ENCODE results near the gene KIF22. TPM values are rescaled to one million over a fixed set of nuclear protein-coding genes. Genes with fewer than 3 reads are reported as not detected.

KIF22 gene
- polyA plus RNA-seq, 1 of the 3 experiments (the other 2 are of a cell fraction): 64.1 TPM

DNA sequence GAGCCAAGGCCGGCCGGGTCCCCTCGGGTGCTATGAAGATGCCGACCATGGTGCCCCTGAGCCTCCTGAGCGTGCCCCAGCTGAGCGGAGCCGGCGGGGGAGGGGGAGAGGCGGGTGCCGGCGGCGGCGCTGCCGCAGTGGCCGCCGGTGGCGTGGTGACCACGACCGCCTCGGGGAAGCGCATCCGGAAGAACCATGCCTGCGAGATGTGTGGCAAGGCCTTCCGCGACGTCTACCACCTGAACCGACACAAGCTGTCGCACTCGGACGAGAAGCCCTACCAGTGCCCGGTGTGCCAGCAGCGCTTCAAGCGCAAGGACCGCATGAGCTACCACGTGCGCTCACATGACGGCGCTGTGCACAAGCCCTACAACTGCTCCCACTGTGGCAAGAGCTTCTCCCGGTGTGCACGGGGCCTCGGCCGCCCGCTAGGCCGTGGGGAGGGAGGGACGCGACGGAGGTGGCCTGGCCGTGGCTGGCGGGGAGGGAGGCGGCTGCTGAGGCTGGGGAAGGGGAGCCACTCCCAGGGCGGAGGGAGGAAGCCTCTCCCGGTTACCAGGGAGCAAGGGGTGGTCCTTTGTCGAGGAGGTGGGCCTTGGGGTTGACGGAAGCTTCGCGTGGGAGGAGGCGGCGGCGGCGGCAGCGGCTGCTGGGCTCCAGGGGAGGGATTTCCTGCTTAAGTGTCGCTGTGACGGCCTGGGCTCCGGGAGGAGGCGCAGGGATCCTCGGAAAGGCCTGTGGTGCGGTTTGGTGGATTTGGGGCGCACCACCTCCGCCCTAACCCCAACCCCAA lies 17.1 kb downstream of the KIF22 start (continued):
- TF ChIP-seq, protein P1, sequence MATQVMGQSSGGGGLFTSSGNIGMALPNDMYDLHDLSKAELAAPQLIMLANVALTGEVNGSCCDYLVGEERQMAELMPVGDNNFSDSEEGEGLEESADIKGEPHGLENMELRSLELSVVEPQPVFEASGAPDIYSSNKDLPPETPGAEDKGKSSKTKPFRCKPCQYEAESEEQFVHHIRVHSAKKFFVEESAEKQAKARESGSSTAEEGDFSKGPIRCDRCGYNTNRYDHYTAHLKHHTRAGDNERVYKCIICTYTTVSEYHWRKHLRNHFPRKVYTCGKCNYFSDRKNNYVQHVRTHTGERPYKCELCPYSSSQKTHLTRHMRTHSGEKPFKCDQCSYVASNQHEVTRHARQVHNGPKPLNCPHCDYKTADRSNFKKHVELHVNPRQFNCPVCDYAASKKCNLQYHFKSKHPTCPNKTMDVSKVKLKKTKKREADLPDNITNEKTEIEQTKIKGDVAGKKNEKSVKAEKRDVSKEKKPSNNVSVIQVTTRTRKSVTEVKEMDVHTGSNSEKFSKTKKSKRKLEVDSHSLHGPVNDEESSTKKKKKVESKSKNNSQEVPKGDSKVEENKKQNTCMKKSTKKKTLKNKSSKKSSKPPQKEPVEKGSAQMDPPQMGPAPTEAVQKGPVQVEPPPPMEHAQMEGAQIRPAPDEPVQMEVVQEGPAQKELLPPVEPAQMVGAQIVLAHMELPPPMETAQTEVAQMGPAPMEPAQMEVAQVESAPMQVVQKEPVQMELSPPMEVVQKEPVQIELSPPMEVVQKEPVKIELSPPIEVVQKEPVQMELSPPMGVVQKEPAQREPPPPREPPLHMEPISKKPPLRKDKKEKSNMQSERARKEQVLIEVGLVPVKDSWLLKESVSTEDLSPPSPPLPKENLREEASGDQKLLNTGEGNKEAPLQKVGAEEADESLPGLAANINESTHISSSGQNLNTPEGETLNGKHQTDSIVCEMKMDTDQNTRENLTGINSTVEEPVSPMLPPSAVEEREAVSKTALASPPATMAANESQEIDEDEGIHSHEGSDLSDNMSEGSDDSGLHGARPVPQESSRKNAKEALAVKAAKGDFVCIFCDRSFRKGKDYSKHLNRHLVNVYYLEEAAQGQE (IDR thresholded peaks at IDR 0.05; ENCODE audit: low read depth, low read length): 0 out of 2 replicates have a peak, but pooled peaks have one; percentile 53
- TF ChIP-seq POLR2AphosphoS5 (IDR thresholded peaks at IDR 0.05; ENCODE audit: low read depth, low read length) (peak; percentile 22; the same call in 1 of the 2 replicates), FOXM1 (IDR thresholded peaks at IDR 0.05; ENCODE audit: low read depth) (no peak)
- TF ChIP-seq, protein P2, sequence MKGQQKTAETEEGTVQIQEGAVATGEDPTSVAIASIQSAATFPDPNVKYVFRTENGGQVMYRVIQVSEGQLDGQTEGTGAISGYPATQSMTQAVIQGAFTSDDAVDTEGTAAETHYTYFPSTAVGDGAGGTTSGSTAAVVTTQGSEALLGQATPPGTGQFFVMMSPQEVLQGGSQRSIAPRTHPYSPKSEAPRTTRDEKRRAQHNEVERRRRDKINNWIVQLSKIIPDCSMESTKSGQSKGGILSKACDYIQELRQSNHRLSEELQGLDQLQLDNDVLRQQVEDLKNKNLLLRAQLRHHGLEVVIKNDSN (IDR thresholded peaks at IDR 0.05; ENCODE audit: borderline replicate concordance, low read depth): no peak

DNA sequence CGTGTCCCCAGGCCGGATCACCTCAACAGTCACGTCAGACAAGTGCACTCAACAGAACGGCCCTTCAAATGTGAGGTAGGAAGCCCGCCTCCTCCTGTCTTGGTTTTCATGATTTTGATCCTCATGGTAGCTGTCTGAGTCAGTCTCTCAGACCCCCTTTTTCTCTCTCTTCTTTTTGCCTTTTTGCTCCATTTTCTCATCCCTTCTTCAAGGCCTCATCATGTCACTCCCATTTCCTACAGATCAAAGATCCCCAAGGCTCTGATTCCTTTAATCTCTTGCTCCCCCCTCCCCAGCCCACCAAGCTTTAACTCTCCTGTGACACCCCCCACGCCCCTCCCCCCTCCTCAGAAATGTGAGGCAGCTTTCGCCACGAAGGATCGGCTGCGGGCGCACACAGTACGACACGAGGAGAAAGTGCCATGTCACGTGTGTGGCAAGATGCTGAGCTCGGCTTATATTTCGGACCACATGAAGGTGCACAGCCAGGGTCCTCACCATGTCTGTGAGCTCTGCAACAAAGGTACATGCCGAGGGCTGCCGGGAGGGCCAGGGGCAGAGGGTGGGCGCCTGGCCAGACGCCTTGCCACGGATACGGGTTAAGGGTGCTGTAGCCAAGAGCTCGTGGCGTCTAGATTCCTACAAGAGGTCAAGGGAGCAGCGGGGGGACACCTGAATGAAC lies 17.8 kb downstream of the KIF22 start:
- Histone ChIP-seq H3K4me3 (ENCODE audit: low read depth in 2 of 2, low read length in 1 of 2) (peak overlapping the region; percentile 70 to 76), H3K9ac (peak overlapping the region; percentile 62), H2AFZ (ENCODE audit: low read depth) (no peak overlapping the region), H3K27ac (ENCODE audit: low read depth in 2 of 2, low read length in 1 of 2) (peak overlapping the region; percentile 71 to 89), H3F3A (replicated peaks; ENCODE audit: insufficient read depth) (peaks cover 57% of the 10 kb centered on the region), H3K27me3 (ENCODE audit: insufficient read depth) (no peaks in the 10 kb centered on the region), H3K36me3 (replicated peaks in 1 of 2; ENCODE audit: control insufficient read depth in 1 of 2, insufficient read depth in 2 of 2, low read length in 1 of 2) (peaks cover 16 to 18% of the 10 kb centered on the region in 2 experiments), H3K4me1 (ENCODE audit: control insufficient read depth in 1 of 2, insufficient read depth in 2 of 2, low read depth in 1 of 2, low read length in 1 of 2) (peaks cover 30 to 57% of the 10 kb centered on the region in 2 experiments), H3K4me2 (peak overlapping the region; percentile 97), H3K9me3 (no peaks in the 10 kb centered on the region), H3K9me2 (no peaks in the 10 kb centered on the region), H3K79me2 (ENCODE audit: insufficient read depth) (peaks cover 48% of the 10 kb centered on the region), H4K20me1 (ENCODE audit: insufficient read depth) (peaks cover 15% of the 10 kb centered on the region)
- 32% methylated on average over 17 of the region's 25 CpGs for WGBS (ENCODE audit: low lambda C conversion rate)
- no peak for DNase-seq
- ChIA-PET CTCF (interaction anchor here (0.8 to 2.6 kb wide), 20 partner anchors 8 to 247 kb away, joined by 3 to 24 read pairs (median 5); partner anchors contain the start of genes KIF22, MVP, PAGR1 and TAOK2), POLR2A (interaction anchor here (0.6 to 1.3 kb wide), 6 partner anchors 8 to 587 kb away, joined by 3 to 7 read pairs (median 3); partner anchors contain the start of genes CDIPT, PAGR1 and ZNF48)
- no peak for TF ChIP-seq RAD21 (IDR thresholded peaks at IDR 0.05; ENCODE audit: low read length)
- no peak for TF ChIP-seq YY1 (IDR thresholded peaks at IDR 0.05; ENCODE audit: low read depth)
- TF ChIP-seq, protein P3, sequence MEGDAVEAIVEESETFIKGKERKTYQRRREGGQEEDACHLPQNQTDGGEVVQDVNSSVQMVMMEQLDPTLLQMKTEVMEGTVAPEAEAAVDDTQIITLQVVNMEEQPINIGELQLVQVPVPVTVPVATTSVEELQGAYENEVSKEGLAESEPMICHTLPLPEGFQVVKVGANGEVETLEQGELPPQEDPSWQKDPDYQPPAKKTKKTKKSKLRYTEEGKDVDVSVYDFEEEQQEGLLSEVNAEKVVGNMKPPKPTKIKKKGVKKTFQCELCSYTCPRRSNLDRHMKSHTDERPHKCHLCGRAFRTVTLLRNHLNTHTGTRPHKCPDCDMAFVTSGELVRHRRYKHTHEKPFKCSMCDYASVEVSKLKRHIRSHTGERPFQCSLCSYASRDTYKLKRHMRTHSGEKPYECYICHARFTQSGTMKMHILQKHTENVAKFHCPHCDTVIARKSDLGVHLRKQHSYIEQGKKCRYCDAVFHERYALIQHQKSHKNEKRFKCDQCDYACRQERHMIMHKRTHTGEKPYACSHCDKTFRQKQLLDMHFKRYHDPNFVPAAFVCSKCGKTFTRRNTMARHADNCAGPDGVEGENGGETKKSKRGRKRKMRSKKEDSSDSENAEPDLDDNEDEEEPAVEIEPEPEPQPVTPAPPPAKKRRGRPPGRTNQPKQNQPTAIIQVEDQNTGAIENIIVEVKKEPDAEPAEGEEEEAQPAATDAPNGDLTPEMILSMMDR (IDR thresholded peaks at IDR 0.05): no peak
- TF ChIP-seq, protein P1 (IDR thresholded peaks at IDR 0.05; ENCODE audit: low read depth, low read length): no peak
- TF ChIP-seq, protein P4, sequence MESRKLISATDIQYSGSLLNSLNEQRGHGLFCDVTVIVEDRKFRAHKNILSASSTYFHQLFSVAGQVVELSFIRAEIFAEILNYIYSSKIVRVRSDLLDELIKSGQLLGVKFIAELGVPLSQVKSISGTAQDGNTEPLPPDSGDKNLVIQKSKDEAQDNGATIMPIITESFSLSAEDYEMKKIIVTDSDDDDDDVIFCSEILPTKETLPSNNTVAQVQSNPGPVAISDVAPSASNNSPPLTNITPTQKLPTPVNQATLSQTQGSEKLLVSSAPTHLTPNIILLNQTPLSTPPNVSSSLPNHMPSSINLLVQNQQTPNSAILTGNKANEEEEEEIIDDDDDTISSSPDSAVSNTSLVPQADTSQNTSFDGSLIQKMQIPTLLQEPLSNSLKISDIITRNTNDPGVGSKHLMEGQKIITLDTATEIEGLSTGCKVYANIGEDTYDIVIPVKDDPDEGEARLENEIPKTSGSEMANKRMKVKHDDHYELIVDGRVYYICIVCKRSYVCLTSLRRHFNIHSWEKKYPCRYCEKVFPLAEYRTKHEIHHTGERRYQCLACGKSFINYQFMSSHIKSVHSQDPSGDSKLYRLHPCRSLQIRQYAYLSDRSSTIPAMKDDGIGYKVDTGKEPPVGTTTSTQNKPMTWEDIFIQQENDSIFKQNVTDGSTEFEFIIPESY (IDR thresholded peaks at IDR 0.05; ENCODE audit: borderline replicate concordance, low read depth): no peak
- no peak for TF ChIP-seq SMC3 (IDR thresholded peaks at IDR 0.05; ENCODE audit: low read depth, low read length)
- no peak for TF ChIP-seq RCOR1 (IDR thresholded peaks at IDR 0.05; ENCODE audit: low read length)
- no peak for TF ChIP-seq GABPA (IDR thresholded peaks at IDR 0.05; ENCODE audit: low read depth)
- TF ChIP-seq GATA2 (CRISPR knock-in tag; IDR thresholded peaks at IDR 0.05): no peak
- no peak for TF ChIP-seq TAF1 (IDR thresholded peaks at IDR 0.05; ENCODE audit: borderline replicate concordance, low read depth, low read length)
- no peak for TF ChIP-seq MXI1 (IDR thresholded peaks at IDR 0.05; ENCODE audit: low read depth, low read length)
- TF ChIP-seq FOSL2 (IDR thresholded peaks at IDR 0.05; ENCODE audit: borderline replicate concordance, low read depth): no peak

All from SK-N-SH (cell line).